GM18951 (cell line): ENCODE measurements around the gene TMED10.

ENCODE experiments used
- POLR2A ChIP-seq: IDR thresholded peaks from 4 replicates; pipeline ENCODE4 v1.6.1; 2011; ENCODE audit warnings: mild to moderate bottlenecking; ENCODE audit not compliant: insufficient read length, insufficient read depth; ENCODE audit errors: extremely low read depth
- in situ Hi-C: fragments of 300-500 bp; cut with MboI; formaldehyde crosslinking; loops from one replicate; pipeline ENCODE4 v1.12.0; 2022; ENCODE audit warnings: low sequenced_read_pairs, mixed read lengths, inconsistent platforms; ENCODE audit not compliant: unreplicated experiment

The TMED10 gene

DNA sequence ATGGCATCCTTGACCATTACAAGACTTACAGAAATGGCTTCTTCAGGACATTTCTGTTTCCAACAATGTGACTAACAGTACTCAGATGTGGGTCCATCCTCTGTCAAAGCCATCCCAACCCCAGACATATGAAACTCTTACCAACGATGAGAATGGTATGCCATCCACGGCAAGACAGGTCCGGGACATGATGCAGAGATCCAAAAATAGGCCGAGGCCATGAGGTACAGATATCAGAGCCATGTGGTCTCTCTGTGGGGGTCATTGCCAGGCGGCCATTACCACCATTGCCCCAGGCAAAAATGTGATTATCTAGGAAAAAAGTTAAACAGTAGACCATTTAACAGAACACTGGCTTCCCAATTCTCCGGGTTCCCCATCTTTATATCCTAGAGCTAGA, 79.5 kb downstream of the TMED10 start:
- in situ Hi-C loops = no loop called here

GRCh38 chr14:75095690-75096089, 80.7 kb downstream of the TMED10 start:
- in situ Hi-C loops = no loop called here
- no peak for TF ChIP-seq POLR2A

More for the DNA sequence above, 79.5 kb downstream of the TMED10 start:
- TF ChIP-seq POLR2A = no peak

DNA sequence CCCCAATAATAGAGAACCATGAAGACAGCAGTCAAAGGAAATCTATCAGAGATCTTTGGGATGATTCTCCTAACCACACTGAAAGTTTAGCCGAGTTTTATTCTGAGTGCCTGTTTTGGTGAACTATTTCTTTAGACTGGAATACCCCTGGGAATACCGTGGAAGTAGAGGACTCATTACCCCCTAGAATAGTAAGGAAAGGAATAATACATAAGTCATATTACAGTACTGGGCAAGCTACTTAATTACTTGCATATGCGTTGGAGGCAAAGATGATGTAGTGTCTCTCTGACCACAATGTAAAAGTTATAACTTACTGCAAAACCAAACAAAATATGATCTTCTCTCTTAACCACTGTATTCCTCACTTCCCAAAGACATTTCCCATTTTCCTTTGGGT, 81.5 kb downstream of the TMED10 start:
- in situ Hi-C loops = no loop called here
- no peak for TF ChIP-seq POLR2A

GRCh38 chr14:75092698-75093097, 83.7 kb downstream of the TMED10 start:
- TF ChIP-seq POLR2A = no peak
- in situ Hi-C loops = no loop called here

GRCh38 chr14:75091251-75091650, 85.2 kb downstream of the TMED10 start:
- no peak for TF ChIP-seq POLR2A
- in situ Hi-C loops = no loop called here

GRCh38 chr14:75090353-75090752, 86.1 kb downstream of the TMED10 start:
- TF ChIP-seq POLR2A = no peak
- in situ Hi-C loops = no loop called here

GRCh38 chr14:75088566-75089373, 87.6 kb downstream of the TMED10 start:
- TF ChIP-seq POLR2A = no peak
- in situ Hi-C loops = loop anchor here (10.0 kb wide), 1 partner anchor 154 kb away; no protein-coding TSS in a partner anchor

DNA sequence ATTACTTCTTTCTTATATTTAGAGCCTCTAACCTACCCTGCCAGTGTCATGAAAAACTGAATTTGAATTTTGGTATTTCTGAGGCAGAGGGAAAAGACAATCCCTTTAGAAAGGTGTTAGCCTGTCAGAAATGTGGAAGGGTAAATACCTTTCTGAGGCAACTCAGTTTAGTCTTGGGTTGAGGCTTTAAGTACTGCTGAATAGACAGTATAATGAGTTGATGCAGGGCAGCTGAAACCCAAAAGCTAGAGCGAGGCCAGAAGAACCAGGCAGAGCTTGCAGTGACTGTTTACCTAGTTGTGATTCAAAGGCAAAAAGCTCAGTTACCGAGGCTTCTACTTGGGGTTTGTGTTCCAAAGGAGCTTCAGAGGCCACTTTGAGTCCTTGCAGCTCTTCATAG, 88.3 kb downstream of the TMED10 start:
- TF ChIP-seq POLR2A = no peak
- in situ Hi-C loops = loop anchor here (10.0 kb wide), 1 partner anchor 153 kb away; no protein-coding TSS in a partner anchor

DNA sequence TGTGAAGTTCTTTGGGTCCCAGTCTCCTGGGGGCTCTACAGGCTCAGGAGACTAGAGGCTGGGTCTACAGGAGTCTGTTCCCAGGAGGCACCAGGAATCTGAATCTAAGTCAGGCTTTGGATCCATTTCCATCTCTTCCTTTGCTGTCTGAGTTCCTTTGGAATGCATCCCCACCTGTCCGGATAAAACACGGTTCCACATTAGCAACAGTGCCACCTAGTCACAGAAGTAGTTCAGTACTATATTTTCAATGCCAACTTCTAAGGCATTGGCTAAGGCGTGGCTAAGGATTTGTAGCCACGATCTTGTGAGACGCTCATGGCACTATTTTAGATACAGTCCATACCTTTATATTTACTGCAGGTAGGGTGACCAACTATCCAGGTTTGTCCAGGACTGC, 91.9 kb downstream of the TMED10 start:
- TF ChIP-seq POLR2A = no peak
- in situ Hi-C loops = loop anchor here (10.0 kb wide), 1 partner anchor 150 kb away; no protein-coding TSS in a partner anchor

GRCh38 chr14:75083271-75083670, 93.1 kb downstream of the TMED10 start:
- no peak for TF ChIP-seq POLR2A
- in situ Hi-C loops = loop anchor here (10.0 kb wide), 1 partner anchor 148 kb away; no protein-coding TSS in a partner anchor

DNA sequence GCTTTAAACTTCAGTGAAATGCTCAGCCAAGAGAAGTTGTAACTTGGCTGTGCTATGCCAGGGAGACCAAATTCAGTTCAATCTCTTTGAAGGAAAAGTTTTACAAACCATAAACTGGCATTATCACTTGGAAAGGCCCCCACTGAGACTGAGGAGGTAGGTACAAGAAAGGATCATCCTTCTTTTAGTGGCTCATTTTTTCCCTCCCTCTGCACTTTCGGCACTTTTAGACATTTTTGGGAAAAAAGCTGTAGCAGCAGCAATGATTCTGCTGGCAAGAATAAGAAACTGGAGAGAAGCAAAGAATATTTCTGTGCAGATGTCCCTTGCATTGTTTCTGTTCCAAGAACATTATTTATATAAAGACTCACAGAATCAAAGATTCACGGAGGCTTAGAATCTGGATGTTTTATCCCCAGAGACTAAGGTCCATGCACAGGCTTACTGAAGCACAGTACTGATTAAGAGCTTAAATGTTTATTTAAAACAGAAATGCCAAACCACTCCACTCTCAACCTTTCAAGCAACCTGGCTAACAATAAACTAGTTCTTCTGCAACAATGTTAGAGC, 94.7 kb downstream of the TMED10 start:
- in situ Hi-C loops = loop anchor here (10.0 kb wide), 1 partner anchor 147 kb away; no protein-coding TSS in a partner anchor
- TF ChIP-seq POLR2A = no peak
